ENCODE results near the gene PRMT7. TPM values are rescaled to one million over a fixed set of nuclear protein-coding genes. Genes with fewer than 3 reads are reported as not detected.

The PRMT7 gene
- polyA plus RNA-seq, 3 donors: 15.0 to 41.1 (median 15.2) TPM

GRCh38 chr16:68328860-68329390 lies 18.1 kb downstream of the PRMT7 start:
- DNase-seq: no peak
- Mint-ChIP-seq H3K27ac (no peak overlapping the region), H3K36me3 (peaks cover 29 to 36% of the 10 kb centered on the region in 2 donors), H3K9me3 (no peaks in the 10 kb centered on the region), H3K4me1 (peaks cover 23% of the 10 kb centered on the region), H3K4me3 (no peak overlapping the region), H3K27me3 (ENCODE audit: low read depth in 3 of 3) (peaks cover 0 to 4% (median 0%) of the 10 kb centered on the region in 3 donors)
- TF ChIP-seq CTCF (IDR thresholded peaks at IDR 0.05): peak; percentile 53
- H3K27ac ChIP-seq (ENCODE audit: low read depth in 1 of 2, low read length in 2 of 2): no peak overlapping the region
- H3K36me3 ChIP-seq (replicated peaks in 1 of 2; ENCODE audit: control insufficient read depth in 1 of 2, insufficient read depth in 2 of 2, low read length in 2 of 2): peaks cover 16 to 44% of the 10 kb centered on the region in 2 donors
- H3K27me3 ChIP-seq (ENCODE audit: control insufficient read depth in 2 of 2, insufficient read depth in 2 of 2, low read length in 2 of 2): no peaks in the 10 kb centered on the region
- intact Hi-C loops (cut with micrococcal nuclease): loop anchor here (1.0 to 5.0 kb wide), 3 partner anchors 67 to 92 kb away; partner anchors contain the start of gene SLC7A6 (in 2 of the 2)
- no peaks in the 10 kb centered on the region for H3K79me2 ChIP-seq (ENCODE audit: insufficient read depth, low read length)
- no peaks in the 10 kb centered on the region for H4K20me1 ChIP-seq (ENCODE audit: insufficient read depth, low read length)
- no peaks in the 10 kb centered on the region for H3K9me3 ChIP-seq (replicated peaks in 1 of 2; ENCODE audit: control insufficient read depth in 1 of 2, insufficient read depth in 1 of 2, low read length in 2 of 2)
- H3K4me3 ChIP-seq (replicated peaks in 1 of 3; ENCODE audit: low read depth in 2 of 3, low read length in 3 of 3): no peak overlapping the region
- H3K4me2 ChIP-seq (replicated peaks; ENCODE audit: extremely low read depth, low read length, poor library complexity, severe bottlenecking): no peak overlapping the region
- WGBS (ENCODE audit: insufficient coverage): no CpG with 5 or more reads among the region's 3 CpGs
- H3K4me1 ChIP-seq (ENCODE audit: control insufficient read depth in 1 of 2, insufficient read depth in 2 of 2, low read length in 2 of 2): peaks cover 25 to 26% of the 10 kb centered on the region in 2 donors
- no peak overlapping the region for H3K9ac ChIP-seq (ENCODE audit: insufficient read depth, low read length, poor library complexity, severe bottlenecking)
- H2AFZ ChIP-seq (ENCODE audit: insufficient read depth, low read depth, low read length, poor library complexity, severe bottlenecking): no peak overlapping the region

GRCh38 chr16:68331879-68332410 lies 21.1 kb downstream of the PRMT7 start:
- peak overlapping the region; percentile 3 to 86 (median 79) for H3K27ac Mint-ChIP-seq
- Histone ChIP-seq H4K20me1 (ENCODE audit: insufficient read depth, low read length) (no peaks in the 10 kb centered on the region), H3K4me2 (replicated peaks; ENCODE audit: extremely low read depth, low read length, poor library complexity, severe bottlenecking) (peak overlapping the region; percentile 44), H3K4me3 (replicated peaks in 1 of 3; ENCODE audit: low read depth in 2 of 3, low read length in 3 of 3) (peak overlapping the region in 1 of 3 experiments; percentile 5), H2AFZ (ENCODE audit: insufficient read depth, low read depth, low read length, poor library complexity, severe bottlenecking) (no peak overlapping the region), H3K4me1 (ENCODE audit: control insufficient read depth in 1 of 2, insufficient read depth in 2 of 2, low read length in 2 of 2) (peaks cover 29 to 31% of the 10 kb centered on the region in 2 donors), H3K27ac (ENCODE audit: low read depth in 1 of 2, low read length in 2 of 2) (peak overlapping the region; percentile 12 to 48), H3K9ac (ENCODE audit: insufficient read depth, low read length, poor library complexity, severe bottlenecking) (no peak overlapping the region), H3K27me3 (ENCODE audit: control insufficient read depth in 2 of 2, insufficient read depth in 2 of 2, low read length in 2 of 2) (no peaks in the 10 kb centered on the region), H3K36me3 (replicated peaks in 1 of 2; ENCODE audit: control insufficient read depth in 1 of 2, insufficient read depth in 2 of 2, low read length in 2 of 2) (peaks cover 0 to 33% of the 10 kb centered on the region in 2 donors), H3K79me2 (ENCODE audit: insufficient read depth, low read length) (no peaks in the 10 kb centered on the region), H3K9me3 (replicated peaks in 1 of 2; ENCODE audit: control insufficient read depth in 1 of 2, insufficient read depth in 1 of 2, low read length in 2 of 2) (no peaks in the 10 kb centered on the region)
- no peak for DNase-seq
- no peak overlapping the region for H3K4me3 Mint-ChIP-seq
- peaks cover 29% of the 10 kb centered on the region for H3K4me1 Mint-ChIP-seq
- intact Hi-C loops (cut with micrococcal nuclease): no loop called here
- H3K36me3 Mint-ChIP-seq: peaks cover 17 to 24% of the 10 kb centered on the region in 2 donors
- 3% methylated on average over 2 of the region's 4 CpGs for WGBS (ENCODE audit: insufficient coverage)
- no peak for TF ChIP-seq CTCF (IDR thresholded peaks at IDR 0.05)
- peaks cover 0 to 3% (median 0%) of the 10 kb centered on the region in 3 donors for H3K27me3 Mint-ChIP-seq (ENCODE audit: low read depth in 3 of 3)
- no peaks in the 10 kb centered on the region for H3K9me3 Mint-ChIP-seq

Measured in CD14-positive monocyte (primary cell).